K562 (cell line): ENCODE data around the gene SRRM5. TPM values are rescaled to one million over a fixed set of nuclear protein-coding genes. Genes with fewer than 3 reads are reported as not detected.
A peak's percentile ranks its signal among the peaks of the same experiment; 100 is the strongest.

ENCODE experiments used
- CHCHD3 ChIP-seq: fragments of 250-450 bp; sonication (Bioruptor Pico); IDR thresholded peaks from 2 replicates; pipeline ENCODE4 v2.1.2; 2022; ENCODE audit warnings: mild to moderate bottlenecking
- CREM ChIP-seq: IDR thresholded peaks from 2 replicates; pipeline ENCODE4 v1.6.1; 2014; ENCODE audit warnings: antibody characterized with exemption, low read depth
- EGR1 ChIP-seq: fragments of 450-650 bp; conservative IDR thresholded peaks from 2 replicates; pipeline ENCODE4 v1.6.1; 2017; ENCODE audit warnings: mild to moderate bottlenecking
- L3MBTL2 ChIP-seq: fragments of 450-650 bp; IDR thresholded peaks from 2 replicates; pipeline ENCODE4 v1.6.1; 2016; ENCODE audit warnings: mild to moderate bottlenecking, moderate library complexity
- RAD51 ChIP-seq: fragments of 450-650 bp; IDR thresholded peaks from 2 replicates; pipeline ENCODE4 v1.7.1; 2016; ENCODE audit warnings: low read depth, mild to moderate bottlenecking, borderline replicate concordance
- TCFL5 ChIP-seq: fragments of 250-450 bp; sonication (Bioruptor Pico); conservative IDR thresholded peaks from 2 replicates; pipeline ENCODE4 v1.6.1; 2021; ENCODE audit warnings: mild to moderate bottlenecking, moderate library complexity, matching md5 sums
- polyA plus RNA-seq, 8 experiments: library from polyadenylated mRNA; depleted of rRNA in 4 of 8; stranded (reverse) in 5 of 8; unstranded in 3 of 8; fragments of >200 nt; fragmentation: Nextera tagmentation in 2 of 8; fragmentation: Illumina TruSeq in 1 of 8; extraction: Ambion mirVana in 2 of 8; extraction: Trizol in 1 of 8; gene quantifications; 2 replicates each; pipeline versions ENCODE4 v1.2.1 to v1.2.3, GENCODE V29; 2011 to 2014; ENCODE audit warnings: inconsistent platforms in 1 of 8, missing spikeins in 1 of 8
- total RNA-seq, 7 experiments: library from RNA; depleted of rRNA in 6 of 7; stranded (reverse); fragments of >200 nt in 6 of 7; fragmentation: Illumina TruSeq in 2 of 7; extraction: Trizol in 2 of 7; gene quantifications; 2 replicates each; pipeline versions ENCODE4 v1.2.1 to v1.2.3, GENCODE V29; 2011 to 2021; ENCODE audit warnings: low replicate concordance in 1 of 7
- TF ChIP-seq, protein P1 (sequence below): fragments of 450-650 bp; IDR thresholded peaks from 2 replicates; pipeline ENCODE4 v1.6.1; 2016; ENCODE audit warnings: mild to moderate bottlenecking, moderate library complexity
- TF ChIP-seq, protein P2 (sequence below): sonication (generic); formaldehyde crosslinking; IDR thresholded peaks from 2 replicates; pipeline ENCODE4 v1.5.0; 2020; ENCODE audit warnings: missing genetic modification reagents
- TF ChIP-seq, protein P3 (sequence below): fragments of 200-800 bp; sonication (Bioruptor generic); IDR thresholded peaks from 2 replicates; pipeline ENCODE4 v1.6.1; 2017; ENCODE audit warnings: missing genetic modification characterization, missing compliant biosample characterization

The SRRM5 gene
- total and polyA plus RNA-seq, 9 of the 15 experiments (the other 6 are each of a cell fraction or from before 2014, with no cell fraction given) = 0.09 to 0.45 (median 0.18) TPM; not detected in 2

DNA sequence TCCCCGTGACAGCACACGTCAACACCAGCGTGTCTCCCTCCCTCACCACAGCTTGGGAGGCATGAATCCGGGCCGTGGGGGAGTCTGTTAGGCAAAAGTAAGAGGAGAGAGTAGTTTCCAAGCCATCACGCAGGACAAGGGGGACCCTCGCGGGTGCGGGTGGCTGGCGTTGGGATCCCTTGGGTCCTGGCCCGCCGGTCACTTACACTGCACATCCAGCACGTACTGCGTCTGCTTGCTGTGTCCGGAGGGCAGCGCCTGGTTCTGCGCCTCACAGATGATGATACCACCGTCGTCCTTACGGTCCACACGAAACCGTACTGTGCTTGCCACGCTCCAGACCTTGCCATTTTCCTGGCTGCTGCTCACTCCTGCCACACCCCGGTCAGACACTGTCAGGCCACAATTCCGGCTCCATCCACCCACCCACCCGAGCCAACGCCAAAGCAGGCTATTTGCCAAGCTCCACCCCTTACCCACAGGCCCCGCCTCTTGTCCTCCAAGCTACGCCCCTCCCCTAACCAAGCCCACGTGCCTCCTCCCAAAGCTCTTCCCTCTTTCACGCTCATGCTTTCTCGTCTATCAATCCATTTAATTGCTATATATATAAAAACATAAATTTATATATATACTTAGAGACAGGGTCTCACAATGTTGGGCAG, 14.2 kb downstream of the SRRM5 start (continued):
- TF ChIP-seq, protein P1, sequence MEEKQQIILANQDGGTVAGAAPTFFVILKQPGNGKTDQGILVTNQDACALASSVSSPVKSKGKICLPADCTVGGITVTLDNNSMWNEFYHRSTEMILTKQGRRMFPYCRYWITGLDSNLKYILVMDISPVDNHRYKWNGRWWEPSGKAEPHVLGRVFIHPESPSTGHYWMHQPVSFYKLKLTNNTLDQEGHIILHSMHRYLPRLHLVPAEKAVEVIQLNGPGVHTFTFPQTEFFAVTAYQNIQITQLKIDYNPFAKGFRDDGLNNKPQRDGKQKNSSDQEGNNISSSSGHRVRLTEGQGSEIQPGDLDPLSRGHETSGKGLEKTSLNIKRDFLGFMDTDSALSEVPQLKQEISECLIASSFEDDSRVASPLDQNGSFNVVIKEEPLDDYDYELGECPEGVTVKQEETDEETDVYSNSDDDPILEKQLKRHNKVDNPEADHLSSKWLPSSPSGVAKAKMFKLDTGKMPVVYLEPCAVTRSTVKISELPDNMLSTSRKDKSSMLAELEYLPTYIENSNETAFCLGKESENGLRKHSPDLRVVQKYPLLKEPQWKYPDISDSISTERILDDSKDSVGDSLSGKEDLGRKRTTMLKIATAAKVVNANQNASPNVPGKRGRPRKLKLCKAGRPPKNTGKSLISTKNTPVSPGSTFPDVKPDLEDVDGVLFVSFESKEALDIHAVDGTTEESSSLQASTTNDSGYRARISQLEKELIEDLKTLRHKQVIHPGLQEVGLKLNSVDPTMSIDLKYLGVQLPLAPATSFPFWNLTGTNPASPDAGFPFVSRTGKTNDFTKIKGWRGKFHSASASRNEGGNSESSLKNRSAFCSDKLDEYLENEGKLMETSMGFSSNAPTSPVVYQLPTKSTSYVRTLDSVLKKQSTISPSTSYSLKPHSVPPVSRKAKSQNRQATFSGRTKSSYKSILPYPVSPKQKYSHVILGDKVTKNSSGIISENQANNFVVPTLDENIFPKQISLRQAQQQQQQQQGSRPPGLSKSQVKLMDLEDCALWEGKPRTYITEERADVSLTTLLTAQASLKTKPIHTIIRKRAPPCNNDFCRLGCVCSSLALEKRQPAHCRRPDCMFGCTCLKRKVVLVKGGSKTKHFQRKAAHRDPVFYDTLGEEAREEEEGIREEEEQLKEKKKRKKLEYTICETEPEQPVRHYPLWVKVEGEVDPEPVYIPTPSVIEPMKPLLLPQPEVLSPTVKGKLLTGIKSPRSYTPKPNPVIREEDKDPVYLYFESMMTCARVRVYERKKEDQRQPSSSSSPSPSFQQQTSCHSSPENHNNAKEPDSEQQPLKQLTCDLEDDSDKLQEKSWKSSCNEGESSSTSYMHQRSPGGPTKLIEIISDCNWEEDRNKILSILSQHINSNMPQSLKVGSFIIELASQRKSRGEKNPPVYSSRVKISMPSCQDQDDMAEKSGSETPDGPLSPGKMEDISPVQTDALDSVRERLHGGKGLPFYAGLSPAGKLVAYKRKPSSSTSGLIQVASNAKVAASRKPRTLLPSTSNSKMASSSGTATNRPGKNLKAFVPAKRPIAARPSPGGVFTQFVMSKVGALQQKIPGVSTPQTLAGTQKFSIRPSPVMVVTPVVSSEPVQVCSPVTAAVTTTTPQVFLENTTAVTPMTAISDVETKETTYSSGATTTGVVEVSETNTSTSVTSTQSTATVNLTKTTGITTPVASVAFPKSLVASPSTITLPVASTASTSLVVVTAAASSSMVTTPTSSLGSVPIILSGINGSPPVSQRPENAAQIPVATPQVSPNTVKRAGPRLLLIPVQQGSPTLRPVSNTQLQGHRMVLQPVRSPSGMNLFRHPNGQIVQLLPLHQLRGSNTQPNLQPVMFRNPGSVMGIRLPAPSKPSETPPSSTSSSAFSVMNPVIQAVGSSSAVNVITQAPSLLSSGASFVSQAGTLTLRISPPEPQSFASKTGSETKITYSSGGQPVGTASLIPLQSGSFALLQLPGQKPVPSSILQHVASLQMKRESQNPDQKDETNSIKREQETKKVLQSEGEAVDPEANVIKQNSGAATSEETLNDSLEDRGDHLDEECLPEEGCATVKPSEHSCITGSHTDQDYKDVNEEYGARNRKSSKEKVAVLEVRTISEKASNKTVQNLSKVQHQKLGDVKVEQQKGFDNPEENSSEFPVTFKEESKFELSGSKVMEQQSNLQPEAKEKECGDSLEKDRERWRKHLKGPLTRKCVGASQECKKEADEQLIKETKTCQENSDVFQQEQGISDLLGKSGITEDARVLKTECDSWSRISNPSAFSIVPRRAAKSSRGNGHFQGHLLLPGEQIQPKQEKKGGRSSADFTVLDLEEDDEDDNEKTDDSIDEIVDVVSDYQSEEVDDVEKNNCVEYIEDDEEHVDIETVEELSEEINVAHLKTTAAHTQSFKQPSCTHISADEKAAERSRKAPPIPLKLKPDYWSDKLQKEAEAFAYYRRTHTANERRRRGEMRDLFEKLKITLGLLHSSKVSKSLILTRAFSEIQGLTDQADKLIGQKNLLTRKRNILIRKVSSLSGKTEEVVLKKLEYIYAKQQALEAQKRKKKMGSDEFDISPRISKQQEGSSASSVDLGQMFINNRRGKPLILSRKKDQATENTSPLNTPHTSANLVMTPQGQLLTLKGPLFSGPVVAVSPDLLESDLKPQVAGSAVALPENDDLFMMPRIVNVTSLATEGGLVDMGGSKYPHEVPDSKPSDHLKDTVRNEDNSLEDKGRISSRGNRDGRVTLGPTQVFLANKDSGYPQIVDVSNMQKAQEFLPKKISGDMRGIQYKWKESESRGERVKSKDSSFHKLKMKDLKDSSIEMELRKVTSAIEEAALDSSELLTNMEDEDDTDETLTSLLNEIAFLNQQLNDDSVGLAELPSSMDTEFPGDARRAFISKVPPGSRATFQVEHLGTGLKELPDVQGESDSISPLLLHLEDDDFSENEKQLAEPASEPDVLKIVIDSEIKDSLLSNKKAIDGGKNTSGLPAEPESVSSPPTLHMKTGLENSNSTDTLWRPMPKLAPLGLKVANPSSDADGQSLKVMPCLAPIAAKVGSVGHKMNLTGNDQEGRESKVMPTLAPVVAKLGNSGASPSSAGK = peak; percentile 71
- TF ChIP-seq TCFL5 (CRISPR knock-in tag) (no peak), L3MBTL2 (peak; percentile 71), CHCHD3 (CRISPR knock-in tag) (no peak), EGR1 (peak; percentile 77), RAD51 (peak; percentile 70), CREM (0 out of 2 replicates have a peak, but pooled peaks have one; percentile 12)
- TF ChIP-seq, protein P2, sequence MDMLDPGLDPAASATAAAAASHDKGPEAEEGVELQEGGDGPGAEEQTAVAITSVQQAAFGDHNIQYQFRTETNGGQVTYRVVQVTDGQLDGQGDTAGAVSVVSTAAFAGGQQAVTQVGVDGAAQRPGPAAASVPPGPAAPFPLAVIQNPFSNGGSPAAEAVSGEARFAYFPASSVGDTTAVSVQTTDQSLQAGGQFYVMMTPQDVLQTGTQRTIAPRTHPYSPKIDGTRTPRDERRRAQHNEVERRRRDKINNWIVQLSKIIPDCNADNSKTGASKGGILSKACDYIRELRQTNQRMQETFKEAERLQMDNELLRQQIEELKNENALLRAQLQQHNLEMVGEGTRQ = peak; percentile 63
- TF ChIP-seq, protein P3, sequence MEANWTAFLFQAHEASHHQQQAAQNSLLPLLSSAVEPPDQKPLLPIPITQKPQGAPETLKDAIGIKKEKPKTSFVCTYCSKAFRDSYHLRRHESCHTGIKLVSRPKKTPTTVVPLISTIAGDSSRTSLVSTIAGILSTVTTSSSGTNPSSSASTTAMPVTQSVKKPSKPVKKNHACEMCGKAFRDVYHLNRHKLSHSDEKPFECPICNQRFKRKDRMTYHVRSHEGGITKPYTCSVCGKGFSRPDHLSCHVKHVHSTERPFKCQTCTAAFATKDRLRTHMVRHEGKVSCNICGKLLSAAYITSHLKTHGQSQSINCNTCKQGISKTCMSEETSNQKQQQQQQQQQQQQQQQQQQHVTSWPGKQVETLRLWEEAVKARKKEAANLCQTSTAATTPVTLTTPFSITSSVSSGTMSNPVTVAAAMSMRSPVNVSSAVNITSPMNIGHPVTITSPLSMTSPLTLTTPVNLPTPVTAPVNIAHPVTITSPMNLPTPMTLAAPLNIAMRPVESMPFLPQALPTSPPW (CRISPR knock-in tag) = peak; percentile 17; the same call in 1 of the 2 replicates
- TF ChIP-seq, all 486 proteins: peak for 17
